T-helper 1 cell treated with Interleukin-12 subunit alpha and Interleukin-12 subunit beta and Interleukin-4 antibody, amounts not matched to agents 30 μg/mL and 1 μg/mL, for 36 hours (primary cell): ENCODE data around the gene SPON2.

ENCODE experiments used
- H3K27ac Mint-ChIP-seq: one replicate; pipeline ENCODE4 v1.8.0; 2021; ENCODE audit warnings: mild to moderate bottlenecking, mixed read lengths
- H3K27me3 Mint-ChIP-seq: one replicate; pipeline ENCODE4 v1.8.0; 2021; ENCODE audit warnings: low read depth, mixed read lengths
- H3K36me3 Mint-ChIP-seq: one replicate; pipeline ENCODE4 v1.8.0; 2021; ENCODE audit warnings: low read depth, mixed read lengths
- H3K4me1 Mint-ChIP-seq: one replicate; pipeline ENCODE4 v1.8.0; 2021; ENCODE audit warnings: low read depth, mixed read lengths
- H3K4me3 Mint-ChIP-seq: one replicate; pipeline ENCODE4 v1.8.0; 2021; ENCODE audit warnings: mild to moderate bottlenecking, moderate library complexity, mixed read lengths
- H3K9me3 Mint-ChIP-seq: one replicate; pipeline ENCODE4 v1.8.0; 2021; ENCODE audit warnings: mixed read lengths

Gene SPON2

GRCh38 chr4:1164956-1165545, 7.3 kb downstream of the SPON2 start:
- Mint-ChIP-seq H3K27me3 (peaks cover 19% of the 10 kb centered on the region), H3K4me1 (peaks cover 15% of the 10 kb centered on the region), H3K4me3 (no peak overlapping the region), H3K9me3 (no peaks in the 10 kb centered on the region), H3K27ac (no peak overlapping the region), H3K36me3 (no peaks in the 10 kb centered on the region)

- Mint-ChIP-seq H3K4me3 (no peak overlapping the region), H3K36me3 (no peaks in the 10 kb centered on the region), H3K27me3 (peaks cover 22% of the 10 kb centered on the region), H3K4me1 (peaks cover 15% of the 10 kb centered on the region), H3K9me3 (no peaks in the 10 kb centered on the region), H3K27ac (no peak overlapping the region)
Measured at GRCh38 chr4:1164444-1164843, 7.9 kb downstream of the SPON2 start.

GRCh38 chr4:1164040-1164439, 8.3 kb downstream of the SPON2 start:
- no peak overlapping the region for H3K27ac Mint-ChIP-seq
- peaks cover 15% of the 10 kb centered on the region for H3K4me1 Mint-ChIP-seq
- peaks cover 22% of the 10 kb centered on the region for H3K27me3 Mint-ChIP-seq
- no peak overlapping the region for H3K4me3 Mint-ChIP-seq
- no peaks in the 10 kb centered on the region for H3K36me3 Mint-ChIP-seq
- no peaks in the 10 kb centered on the region for H3K9me3 Mint-ChIP-seq

GRCh38 chr4:1160351-1160750, 12.0 kb downstream of the SPON2 start:
- Mint-ChIP-seq H3K4me3 (no peak overlapping the region), H3K9me3 (peaks cover 6% of the 10 kb centered on the region), H3K27me3 (peaks cover 39% of the 10 kb centered on the region), H3K27ac (no peak overlapping the region), H3K4me1 (peaks cover 5% of the 10 kb centered on the region), H3K36me3 (peaks cover 1% of the 10 kb centered on the region)

GRCh38 chr4:1156069-1156468, 16.3 kb downstream of the SPON2 start:
- H3K4me1 Mint-ChIP-seq, result no peaks in the 10 kb centered on the region
- no peak overlapping the region for H3K27ac Mint-ChIP-seq
- H3K9me3 Mint-ChIP-seq, result peaks cover 6% of the 10 kb centered on the region
- peaks cover 1% of the 10 kb centered on the region for H3K36me3 Mint-ChIP-seq
- H3K27me3 Mint-ChIP-seq, result peaks cover 53% of the 10 kb centered on the region
- no peak overlapping the region for H3K4me3 Mint-ChIP-seq

GRCh38 chr4:1155314-1155713, 17.1 kb downstream of the SPON2 start:
- Mint-ChIP-seq H3K27me3 (peaks cover 46% of the 10 kb centered on the region), H3K4me1 (no peaks in the 10 kb centered on the region), H3K4me3 (no peak overlapping the region), H3K36me3 (peaks cover 1% of the 10 kb centered on the region), H3K27ac (no peak overlapping the region), H3K9me3 (peaks cover 6% of the 10 kb centered on the region)

- Mint-ChIP-seq H3K4me1 (no peaks in the 10 kb centered on the region), H3K27me3 (peaks cover 43% of the 10 kb centered on the region), H3K9me3 (peaks cover 6% of the 10 kb centered on the region), H3K27ac (no peak overlapping the region), H3K36me3 (peaks cover 1% of the 10 kb centered on the region), H3K4me3 (no peak overlapping the region)
Measured at GRCh38 chr4:1154523-1155182, 17.7 kb downstream of the SPON2 start.

- Mint-ChIP-seq H3K27me3 (peaks cover 43% of the 10 kb centered on the region), H3K9me3 (peaks cover 6% of the 10 kb centered on the region), H3K4me1 (no peaks in the 10 kb centered on the region), H3K4me3 (no peak overlapping the region), H3K36me3 (peaks cover 1% of the 10 kb centered on the region), H3K27ac (no peak overlapping the region)
Measured at GRCh38 chr4:1154126-1154522, 18.3 kb downstream of the SPON2 start.

- H3K36me3 Mint-ChIP-seq, result peaks cover under 1% of the 10 kb centered on the region
- no peaks in the 10 kb centered on the region for H3K4me1 Mint-ChIP-seq
- H3K4me3 Mint-ChIP-seq, result no peak overlapping the region
- peaks cover 41% of the 10 kb centered on the region for H3K27me3 Mint-ChIP-seq
- no peak overlapping the region for H3K27ac Mint-ChIP-seq
- peaks cover 6% of the 10 kb centered on the region for H3K9me3 Mint-ChIP-seq
Measured at GRCh38 chr4:1153567-1154090, 18.8 kb downstream of the SPON2 start.

GRCh38 chr4:1152290-1152689, 20.1 kb downstream of the SPON2 start:
- H3K36me3 Mint-ChIP-seq, result no peaks in the 10 kb centered on the region
- no peak overlapping the region for H3K4me3 Mint-ChIP-seq
- no peak overlapping the region for H3K27ac Mint-ChIP-seq
- peaks cover 28% of the 10 kb centered on the region for H3K27me3 Mint-ChIP-seq
- H3K4me1 Mint-ChIP-seq, result no peaks in the 10 kb centered on the region
- no peaks in the 10 kb centered on the region for H3K9me3 Mint-ChIP-seq

GRCh38 chr4:1151541-1151940, 20.8 kb downstream of the SPON2 start:
- H3K27ac Mint-ChIP-seq, result no peak overlapping the region
- no peaks in the 10 kb centered on the region for H3K4me1 Mint-ChIP-seq
- H3K4me3 Mint-ChIP-seq, result no peak overlapping the region
- H3K36me3 Mint-ChIP-seq, result no peaks in the 10 kb centered on the region
- H3K27me3 Mint-ChIP-seq, result peaks cover 26% of the 10 kb centered on the region
- H3K9me3 Mint-ChIP-seq, result no peaks in the 10 kb centered on the region

- H3K27ac Mint-ChIP-seq, result no peak overlapping the region
- no peaks in the 10 kb centered on the region for H3K36me3 Mint-ChIP-seq
- H3K4me3 Mint-ChIP-seq, result no peak overlapping the region
- peaks cover 26% of the 10 kb centered on the region for H3K27me3 Mint-ChIP-seq
- H3K4me1 Mint-ChIP-seq, result no peaks in the 10 kb centered on the region
- no peaks in the 10 kb centered on the region for H3K9me3 Mint-ChIP-seq
Measured at GRCh38 chr4:1150875-1151274, 21.5 kb downstream of the SPON2 start.

GRCh38 chr4:1139860-1140259, 32.5 kb downstream of the SPON2 start:
- no peak overlapping the region for H3K4me3 Mint-ChIP-seq
- peaks cover 2% of the 10 kb centered on the region for H3K36me3 Mint-ChIP-seq
- H3K27me3 Mint-ChIP-seq, result peaks cover 35% of the 10 kb centered on the region
- no peaks in the 10 kb centered on the region for H3K9me3 Mint-ChIP-seq
- H3K4me1 Mint-ChIP-seq, result peaks cover 12% of the 10 kb centered on the region
- no peak overlapping the region for H3K27ac Mint-ChIP-seq

- Mint-ChIP-seq H3K9me3 (no peaks in the 10 kb centered on the region), H3K27me3 (peaks cover 28% of the 10 kb centered on the region), H3K4me1 (peaks cover 12% of the 10 kb centered on the region), H3K4me3 (peak overlapping the region; percentile 43), H3K36me3 (peaks cover 2% of the 10 kb centered on the region), H3K27ac (peak overlapping the region; percentile 54)
Measured at GRCh38 chr4:1137850-1138249, 34.5 kb downstream of the SPON2 start.

GRCh38 chr4:1137063-1137776, 35.2 kb downstream of the SPON2 start:
- Mint-ChIP-seq H3K27ac (peak overlapping the region; percentile 52), H3K27me3 (peaks cover 24% of the 10 kb centered on the region), H3K4me3 (peak overlapping the region; percentile 71)

More at GRCh38 chr4:1137063-1137776, 35.2 kb downstream of the SPON2 start:
- no peaks in the 10 kb centered on the region for H3K9me3 Mint-ChIP-seq
- peaks cover 12% of the 10 kb centered on the region for H3K4me1 Mint-ChIP-seq
- peaks cover 2% of the 10 kb centered on the region for H3K36me3 Mint-ChIP-seq
